Measurements from ENCODE around the gene DLD.

The DLD gene

DNA sequence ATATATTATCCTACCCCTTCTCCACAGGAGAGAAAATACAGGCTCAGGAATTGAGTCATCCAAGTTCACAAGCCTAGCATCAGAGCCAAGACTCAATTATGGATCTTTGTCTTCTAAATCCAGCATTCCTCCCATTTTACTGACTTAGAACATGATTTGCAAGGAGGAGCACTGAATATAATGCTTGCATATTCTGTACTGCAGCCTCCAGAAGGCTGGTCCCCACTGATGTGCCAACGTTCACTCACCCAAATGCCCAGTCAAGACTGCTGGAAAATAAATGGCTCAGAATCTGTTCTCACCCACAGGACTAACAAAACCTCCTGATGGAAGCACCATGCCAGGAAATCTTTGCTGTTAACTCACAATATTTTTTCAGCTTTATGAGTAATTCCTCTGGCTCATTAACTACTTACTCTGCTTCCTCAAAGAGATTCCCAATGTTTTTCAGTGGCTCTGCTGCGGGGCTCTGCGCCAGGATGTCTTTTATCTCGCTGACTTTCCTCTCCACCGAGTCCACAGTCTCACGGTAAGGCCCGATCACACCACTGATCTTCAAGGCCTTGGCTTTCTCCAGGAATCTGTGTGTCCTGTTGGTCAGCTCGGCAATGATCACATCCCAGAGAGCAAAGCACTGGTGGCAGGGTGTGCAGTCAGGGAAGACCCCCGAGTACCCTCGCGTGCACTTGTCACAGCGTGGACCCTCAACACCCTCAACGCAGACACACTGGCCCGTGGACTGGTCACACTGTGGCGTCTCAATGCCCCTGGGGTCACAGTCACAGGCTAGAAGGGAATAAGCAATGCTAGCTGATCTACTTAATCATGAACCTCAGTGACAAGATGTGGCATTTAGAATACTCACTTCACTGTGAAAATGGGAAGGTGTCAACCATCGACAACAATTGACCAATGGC lies 48.8 kb downstream of the DLD start:
- peak overlapping the region; percentile 40 for H3K27ac Mint-ChIP-seq
- no peak overlapping the region for H3K4me3 Mint-ChIP-seq
- H3K36me3 Mint-ChIP-seq (ENCODE audit: low read depth): peaks cover 32% of the 10 kb centered on the region
- H3K27me3 Mint-ChIP-seq: no peaks in the 10 kb centered on the region
- peaks cover 2% of the 10 kb centered on the region for H3K4me1 Mint-ChIP-seq (ENCODE audit: low read depth)
- no peaks in the 10 kb centered on the region for H3K9me3 Mint-ChIP-seq
- no peak for DNase-seq

- H3K27me3 Mint-ChIP-seq: no peaks in the 10 kb centered on the region
- peaks cover 32% of the 10 kb centered on the region for H3K36me3 Mint-ChIP-seq (ENCODE audit: low read depth)
These were observed 50.0 kb downstream of the DLD start for GRCh38 chr7:107940951-107941350.

GRCh38 chr7:107943018-107943417 lies 52.0 kb downstream of the DLD start:
- no peak for DNase-seq
- Mint-ChIP-seq H3K4me1 (ENCODE audit: low read depth) (no peaks in the 10 kb centered on the region), H3K27me3 (no peaks in the 10 kb centered on the region), H3K36me3 (ENCODE audit: low read depth) (peaks cover 30% of the 10 kb centered on the region), H3K9me3 (no peaks in the 10 kb centered on the region), H3K27ac (no peak overlapping the region), H3K4me3 (no peak overlapping the region)

More at GRCh38 chr7:107940951-107941350, 50.0 kb downstream of the DLD start:
- Mint-ChIP-seq H3K4me1 (ENCODE audit: low read depth) (peaks cover 2% of the 10 kb centered on the region), H3K9me3 (no peaks in the 10 kb centered on the region), H3K27ac (no peak overlapping the region), H3K4me3 (no peak overlapping the region)
- DNase-seq: no peak

- no peaks in the 10 kb centered on the region for H3K27me3 Mint-ChIP-seq
- peaks cover 25% of the 10 kb centered on the region for H3K36me3 Mint-ChIP-seq (ENCODE audit: low read depth)
- H3K9me3 Mint-ChIP-seq: no peaks in the 10 kb centered on the region
These were observed 53.6 kb downstream of the DLD start for GRCh38 chr7:107944411-107945169.

DNA sequence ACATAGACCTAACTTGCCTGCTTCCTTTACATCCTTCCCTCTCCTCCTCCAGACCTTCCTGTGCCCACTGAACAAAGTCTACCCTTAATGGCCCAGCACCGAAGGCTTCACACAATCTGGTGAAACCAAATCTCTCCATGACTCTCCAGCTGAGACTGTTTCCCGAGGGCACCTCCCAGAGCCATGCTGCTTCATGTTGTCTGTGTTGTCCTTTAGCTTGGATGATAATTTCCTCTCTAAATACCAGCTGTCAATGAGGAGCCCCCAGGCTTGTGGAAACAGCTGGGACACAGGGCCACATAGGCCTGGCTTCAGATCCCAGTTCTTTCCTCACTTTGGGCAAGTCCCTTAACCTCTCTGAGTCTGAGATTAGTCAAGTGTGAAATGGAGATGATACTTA lies 54.3 kb downstream of the DLD start:
- Mint-ChIP-seq H3K4me1 (ENCODE audit: low read depth) (no peaks in the 10 kb centered on the region), H3K9me3 (no peaks in the 10 kb centered on the region), H3K36me3 (ENCODE audit: low read depth) (peaks cover 17% of the 10 kb centered on the region), H3K27ac (no peak overlapping the region), H3K4me3 (no peak overlapping the region), H3K27me3 (no peaks in the 10 kb centered on the region)
- DNase-seq: no peak

More at GRCh38 chr7:107944411-107945169, 53.6 kb downstream of the DLD start:
- Mint-ChIP-seq H3K4me1 (ENCODE audit: low read depth) (no peaks in the 10 kb centered on the region), H3K27ac (no peak overlapping the region), H3K4me3 (no peak overlapping the region)
- DNase-seq: no peak

- H3K4me1 Mint-ChIP-seq (ENCODE audit: low read depth): no peaks in the 10 kb centered on the region
- H3K36me3 Mint-ChIP-seq (ENCODE audit: low read depth): peaks cover 8% of the 10 kb centered on the region
- no peak overlapping the region for H3K4me3 Mint-ChIP-seq
- H3K9me3 Mint-ChIP-seq: no peaks in the 10 kb centered on the region
- no peaks in the 10 kb centered on the region for H3K27me3 Mint-ChIP-seq
- H3K27ac Mint-ChIP-seq: no peak overlapping the region
- no peak for DNase-seq
These were observed 55.5 kb downstream of the DLD start for GRCh38 chr7:107946451-107946850.

DNA sequence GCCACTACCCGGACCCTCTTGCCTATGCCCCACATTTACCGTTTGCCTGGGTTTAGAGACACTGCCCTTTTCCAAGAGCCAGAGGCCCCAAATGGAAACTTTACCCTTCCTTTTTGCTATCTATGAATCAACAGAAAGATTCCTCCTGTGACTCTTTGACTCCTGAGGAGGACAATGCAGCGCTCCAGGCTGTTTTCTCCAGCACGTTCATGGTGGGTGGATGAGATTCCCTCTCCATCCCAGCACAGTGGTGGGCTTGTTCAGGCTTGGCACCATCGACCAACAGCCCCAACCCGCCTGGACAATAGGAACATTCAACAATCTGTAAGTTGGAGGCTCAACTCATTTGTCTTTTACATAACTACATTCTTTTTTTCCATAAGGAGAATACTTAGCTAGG lies 55.9 kb downstream of the DLD start:
- H3K4me3 Mint-ChIP-seq: no peak overlapping the region
- no peaks in the 10 kb centered on the region for H3K27me3 Mint-ChIP-seq
- H3K36me3 Mint-ChIP-seq (ENCODE audit: low read depth): peaks cover 8% of the 10 kb centered on the region
- no peaks in the 10 kb centered on the region for H3K4me1 Mint-ChIP-seq (ENCODE audit: low read depth)
- no peaks in the 10 kb centered on the region for H3K9me3 Mint-ChIP-seq
- DNase-seq: no peak
- H3K27ac Mint-ChIP-seq: no peak overlapping the region

DNA sequence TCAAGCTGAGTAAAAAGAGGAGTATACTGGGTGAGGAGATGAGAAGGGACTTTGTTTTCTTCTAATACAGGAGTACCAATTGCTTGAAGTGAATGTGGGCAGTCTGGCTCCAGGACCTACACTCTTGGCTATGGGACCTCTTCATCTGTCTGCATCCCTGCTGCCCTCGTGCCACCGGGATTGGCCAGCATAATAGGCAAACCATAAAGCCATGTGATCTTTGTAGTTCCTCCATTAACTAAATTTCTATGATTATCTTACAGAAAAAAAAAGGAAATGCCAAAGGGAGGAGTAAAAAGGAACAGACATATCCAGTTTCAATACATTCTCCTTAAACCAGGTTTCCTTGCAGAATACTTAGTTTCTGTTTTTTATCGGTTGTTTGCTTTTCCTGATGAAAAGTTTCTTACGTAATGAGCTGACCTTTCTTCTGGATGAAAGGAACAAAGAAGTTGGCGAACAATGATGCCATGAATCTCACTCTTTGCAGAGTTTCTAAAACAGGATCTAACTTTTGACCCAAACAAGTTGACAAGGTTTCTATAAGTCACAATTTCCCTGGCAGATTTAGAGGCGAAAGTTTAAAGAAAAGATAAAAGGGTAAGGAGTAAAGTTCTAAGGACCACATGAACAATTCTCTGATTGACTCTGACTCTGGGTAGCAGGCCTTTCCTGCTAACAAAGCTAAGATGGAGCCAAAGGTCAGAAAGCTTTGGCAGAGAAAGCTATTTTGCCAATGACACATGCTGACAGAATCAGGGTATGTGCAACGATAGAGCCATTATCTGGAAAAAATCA lies 57.9 kb downstream of the DLD start:
- Mint-ChIP-seq H3K4me3 (no peak overlapping the region), H3K36me3 (ENCODE audit: low read depth) (no peaks in the 10 kb centered on the region), H3K27me3 (no peaks in the 10 kb centered on the region), H3K27ac (no peak overlapping the region), H3K4me1 (ENCODE audit: low read depth) (no peaks in the 10 kb centered on the region), H3K9me3 (no peaks in the 10 kb centered on the region)
- DNase-seq: no peak

- no peaks in the 10 kb centered on the region for H3K4me1 Mint-ChIP-seq (ENCODE audit: low read depth)
- DNase-seq: no peak
- no peaks in the 10 kb centered on the region for H3K36me3 Mint-ChIP-seq (ENCODE audit: low read depth)
- no peaks in the 10 kb centered on the region for H3K27me3 Mint-ChIP-seq
- H3K4me3 Mint-ChIP-seq: no peak overlapping the region
- H3K27ac Mint-ChIP-seq: no peak overlapping the region
- no peaks in the 10 kb centered on the region for H3K9me3 Mint-ChIP-seq
These were observed 58.5 kb downstream of the DLD start for GRCh38 chr7:107949443-107949935.

- no peak overlapping the region for H3K4me3 Mint-ChIP-seq
- H3K36me3 Mint-ChIP-seq (ENCODE audit: low read depth): no peaks in the 10 kb centered on the region
- H3K27ac Mint-ChIP-seq: no peak overlapping the region
These were observed 60.3 kb downstream of the DLD start for GRCh38 chr7:107951172-107951787.

DNA sequence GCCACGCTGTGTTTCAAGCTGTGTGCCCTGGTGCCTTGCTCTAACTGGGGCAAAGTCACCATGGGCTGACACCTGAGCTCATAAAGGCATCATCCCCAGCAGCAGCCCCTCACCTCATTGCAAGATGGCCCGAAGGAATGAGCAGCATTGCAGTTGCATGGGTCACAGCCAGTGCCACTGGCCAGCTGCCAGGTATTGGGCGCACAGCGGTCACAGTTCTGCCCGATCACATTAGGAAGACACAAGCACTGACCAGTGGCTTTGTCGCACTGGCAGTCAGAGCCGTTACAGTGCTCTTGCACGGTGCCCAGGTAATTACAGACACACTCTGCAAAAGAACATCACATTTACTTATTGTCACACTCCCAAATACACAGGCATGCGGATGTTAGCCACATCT lies 60.9 kb downstream of the DLD start:
- Mint-ChIP-seq H3K27ac (no peak overlapping the region), H3K9me3 (no peaks in the 10 kb centered on the region), H3K27me3 (peaks cover 6% of the 10 kb centered on the region), H3K4me3 (no peak overlapping the region), H3K36me3 (ENCODE audit: low read depth) (no peaks in the 10 kb centered on the region), H3K4me1 (ENCODE audit: low read depth) (no peaks in the 10 kb centered on the region)
- no peak for DNase-seq

More at GRCh38 chr7:107951172-107951787, 60.3 kb downstream of the DLD start:
- no peak for DNase-seq
- H3K9me3 Mint-ChIP-seq: no peaks in the 10 kb centered on the region
- no peaks in the 10 kb centered on the region for H3K4me1 Mint-ChIP-seq (ENCODE audit: low read depth)
- peaks cover 2% of the 10 kb centered on the region for H3K27me3 Mint-ChIP-seq

DNA sequence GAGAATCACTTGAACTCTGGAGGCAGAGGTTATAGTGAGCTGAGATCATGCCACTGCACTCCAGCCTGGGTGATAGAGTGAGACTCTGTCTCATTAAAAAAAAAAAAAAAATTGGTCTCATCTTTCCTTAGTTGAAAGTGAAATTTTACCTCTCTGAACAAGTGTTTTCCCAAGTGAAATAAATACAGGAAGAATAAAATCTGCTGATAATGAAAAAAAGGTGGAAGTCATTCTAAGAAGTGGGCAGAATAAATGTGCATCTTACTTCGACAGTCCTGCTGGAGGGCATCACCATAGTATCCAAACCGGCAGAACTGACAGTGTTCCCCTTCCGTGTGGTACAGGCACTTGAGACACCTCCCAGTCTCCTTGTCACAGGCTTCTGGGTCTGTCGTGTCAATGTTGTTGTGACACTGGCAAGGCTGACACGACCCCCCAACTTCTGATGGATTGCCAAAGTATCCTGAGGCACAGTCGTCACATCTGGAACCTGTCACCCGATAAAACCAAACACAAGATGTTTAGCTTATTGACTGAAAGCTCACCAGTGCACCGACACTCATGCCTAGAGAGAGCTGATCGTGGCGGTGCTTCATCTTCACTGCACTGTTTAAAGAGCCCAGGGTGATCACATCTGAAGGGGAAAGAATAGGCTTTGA lies 62.4 kb downstream of the DLD start:
- Mint-ChIP-seq H3K4me3 (no peak overlapping the region), H3K27me3 (peaks cover 12% of the 10 kb centered on the region), H3K27ac (no peak overlapping the region), H3K9me3 (no peaks in the 10 kb centered on the region), H3K36me3 (ENCODE audit: low read depth) (no peaks in the 10 kb centered on the region), H3K4me1 (ENCODE audit: low read depth) (no peaks in the 10 kb centered on the region)
- DNase-seq: no peak

DNA sequence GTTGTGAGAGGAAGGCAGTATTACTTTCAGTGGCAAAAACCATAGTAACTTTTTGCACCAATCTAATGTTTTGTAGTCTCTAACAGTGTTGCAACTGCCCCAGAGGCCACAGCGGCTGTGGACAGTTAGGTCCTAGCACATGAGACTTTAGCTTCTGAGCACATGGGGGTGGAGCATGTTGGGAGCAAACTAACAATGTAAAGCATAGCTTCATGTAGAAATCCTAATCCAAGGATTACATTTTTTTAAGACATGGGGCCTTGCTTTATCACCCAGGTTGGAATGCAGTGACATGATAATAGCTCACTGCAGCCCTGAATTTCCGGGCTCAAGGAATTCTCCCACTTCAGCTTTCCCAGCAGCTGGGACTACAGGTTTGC lies 62.9 kb downstream of the DLD start:
- Mint-ChIP-seq H3K36me3 (ENCODE audit: low read depth) (no peaks in the 10 kb centered on the region), H3K27ac (no peak overlapping the region), H3K4me1 (ENCODE audit: low read depth) (no peaks in the 10 kb centered on the region), H3K27me3 (peaks cover 13% of the 10 kb centered on the region), H3K9me3 (no peaks in the 10 kb centered on the region), H3K4me3 (no peak overlapping the region)
- no peak for DNase-seq

All from activated T-cell treated with anti-CD3 and anti-CD28 coated beads, Interleukin-2, amount 50 U/mL, for 24 hours (primary cell).